HepG2 (cell line): ENCODE results near the gene NPDC1. TPM values are rescaled to one million over a fixed set of nuclear protein-coding genes. Genes with fewer than 3 reads are reported as not detected.
A peak's percentile ranks its signal among the peaks of the same experiment; 100 is the strongest.

Experiments used
- ERF ChIP-seq: IDR thresholded peaks from 2 replicates; pipeline ENCODE4 v1.6.1; 2018; ENCODE audit warnings: missing biosample characterization, missing genetic modification reagents
- ETV6 ChIP-seq: sonication (generic); formaldehyde crosslinking; conservative IDR thresholded peaks from 2 replicates; pipeline ENCODE4 v1.4.0; 2020; ENCODE audit warnings: missing genetic modification reagents
- HNRNPK ChIP-seq: fragments of 200-400 bp; formaldehyde crosslinking; IDR thresholded peaks from 2 replicates; pipeline ENCODE4 v1.6.1; 2018; ENCODE audit warnings: low read length, low read depth, moderate library complexity, mild to moderate bottlenecking; ENCODE audit not compliant: poor library complexity, severe bottlenecking
- HOXA7 ChIP-seq: sonication (generic); formaldehyde crosslinking; IDR thresholded peaks from 2 replicates; pipeline ENCODE4 v1.8.1; 2022; ENCODE audit warnings: mild to moderate bottlenecking, missing genetic modification reagents, moderate library complexity
- MLLT10 ChIP-seq: sonication (generic); formaldehyde crosslinking; IDR thresholded peaks from 2 replicates; pipeline ENCODE4 v1.4.0; 2020; ENCODE audit warnings: missing genetic modification reagents
- POLR2A ChIP-seq, 2 experiments: IDR thresholded peaks; 2 replicates each; pipeline ENCODE4 v1.6.1; 2011; ENCODE audit warnings: low read depth in 2 of 2, low read length in 2 of 2, mild to moderate bottlenecking in 1 of 2, moderate library complexity in 1 of 2; ENCODE audit not compliant: insufficient read depth in 1 of 2
- RAD21 ChIP-seq: fragments of 450-650 bp; formaldehyde crosslinking; IDR thresholded peaks from 2 replicates; pipeline ENCODE4 v1.5.0; 2020; ENCODE audit warnings: mild to moderate bottlenecking
- SIN3B ChIP-seq: fragments of 150-350 bp; IDR thresholded peaks from 2 replicates; pipeline ENCODE4 v1.6.1; 2014; ENCODE audit warnings: low read length
- SOX6 ChIP-seq, 2 experiments: fragments of 450-650 bp in 1 of 2; sonication (generic) in 1 of 2; formaldehyde crosslinking in 1 of 2; IDR thresholded peaks; 2 replicates each; pipeline versions ENCODE4 v1.4.0 to v1.6.1; 2017 to 2020; ENCODE audit warnings: antibody characterized with exemption in 1 of 2, mild to moderate bottlenecking in 1 of 2, missing genetic modification reagents in 1 of 2
- SRY ChIP-seq: sonication (generic); formaldehyde crosslinking; IDR thresholded peaks from 2 replicates; pipeline ENCODE4 v1.8.0; 2022; ENCODE audit warnings: mild to moderate bottlenecking, missing genetic modification reagents
- THAP11 ChIP-seq: IDR thresholded peaks from 2 replicates; pipeline ENCODE4 v1.6.1; 2016; ENCODE audit warnings: missing biosample characterization, missing genetic modification reagents
- TSC22D2 ChIP-seq: sonication (generic); formaldehyde crosslinking; IDR thresholded peaks from 2 replicates; pipeline ENCODE4 v1.5.1; 2020; ENCODE audit warnings: missing genetic modification reagents, mild to moderate bottlenecking, borderline replicate concordance
- ZFP36L1 ChIP-seq: sonication (generic); formaldehyde crosslinking; IDR thresholded peaks from 2 replicates; pipeline ENCODE4 v1.8.0; 2022; ENCODE audit warnings: mild to moderate bottlenecking, missing genetic modification reagents, moderate library complexity
- ZFP41 ChIP-seq: sonication (generic); formaldehyde crosslinking; IDR thresholded peaks from 2 replicates; pipeline ENCODE4 v1.4.0; 2020; ENCODE audit warnings: mild to moderate bottlenecking, missing genetic modification reagents, borderline replicate concordance
- ZNF235 ChIP-seq: sonication (generic); formaldehyde crosslinking; IDR thresholded peaks from 2 replicates; pipeline ENCODE4 v1.8.1; 2023; ENCODE audit warnings: mild to moderate bottlenecking, missing genetic modification reagents, borderline replicate concordance
- ZNF256 ChIP-seq: sonication (generic); formaldehyde crosslinking; conservative IDR thresholded peaks from 2 replicates; pipeline ENCODE4 v1.4.0; 2020; ENCODE audit warnings: missing genetic modification reagents
- ZNF432 ChIP-seq: sonication (generic); formaldehyde crosslinking; IDR thresholded peaks from 2 replicates; pipeline ENCODE4 v1.5.0; 2020; ENCODE audit warnings: missing genetic modification reagents, mild to moderate bottlenecking, borderline replicate concordance
- ZNF468 ChIP-seq: sonication (generic); formaldehyde crosslinking; IDR thresholded peaks from 2 replicates; pipeline ENCODE4 v1.8.0; 2022; ENCODE audit warnings: mild to moderate bottlenecking, moderate library complexity, missing genetic modification reagents
- polyA plus RNA-seq, 8 experiments: library from polyadenylated mRNA; depleted of rRNA in 3 of 8; stranded (reverse) in 7 of 8; unstranded in 1 of 8; fragments of >200 nt; fragmentation: Illumina TruSeq in 4 of 8; extraction: Trizol in 4 of 8; gene quantifications; 2 replicates each; pipeline versions ENCODE4 v1.2.1 to v1.2.3, GENCODE V29; 2011 to 2016; ENCODE audit warnings: low read depth in 4 of 8, missing spikeins in 1 of 8, mixed read lengths in 1 of 8; ENCODE audit not compliant: insufficient read depth in 1 of 8
- total RNA-seq, 5 experiments: library from RNA; depleted of rRNA; stranded (reverse); fragments of >200 nt; fragmentation: Illumina TruSeq; extraction: Trizol; gene quantifications; 2 replicates each; pipeline ENCODE4 v1.2.3, GENCODE V29; 2016; ENCODE audit warnings: low read depth in 1 of 5
- TF ChIP-seq, protein P1 (sequence below): sonication (generic); formaldehyde crosslinking; IDR thresholded peaks from 2 replicates; pipeline ENCODE4 v1.9.0; 2021; ENCODE audit warnings: missing genetic modification reagents, borderline replicate concordance
- TF ChIP-seq, protein P2 (sequence below): sonication (generic); formaldehyde crosslinking; IDR thresholded peaks from 2 replicates; pipeline ENCODE4 v1.4.0; 2020; ENCODE audit warnings: mild to moderate bottlenecking, missing genetic modification reagents
- TF ChIP-seq, protein P3 (sequence below): sonication (generic); formaldehyde crosslinking; IDR thresholded peaks from 2 replicates; pipeline ENCODE4 v1.8.1; 2023; ENCODE audit warnings: mild to moderate bottlenecking, moderate library complexity, missing genetic modification reagents

The NPDC1 gene
- total and polyA plus RNA-seq, 2 of the 13 experiments (the other 11 are each of a cell fraction or from before 2014, with no cell fraction given), result 0.84 to 5.4 TPM

GRCh38 chr9:137070201-137070905 is 24.4 kb upstream of the NPDC1 start, which contains the start of gene SAPCD2 (continued):
- TF ChIP-seq HOXA7 (no peak), ZFP36L1 (CRISPR knock-in tag) (0 out of 2 replicates have a peak, but pooled peaks have one; percentile 42), SIN3B (0 out of 2 replicates have a peak, but pooled peaks have one; percentile 12), ZFP41 (CRISPR knock-in tag) (no peak; the same call in 1 of the 2 replicates), RAD21 (CRISPR knock-in tag) (peak; percentile 14; the same call in 1 of the 2 replicates), ERF (CRISPR knock-in tag) (0 out of 2 replicates have a peak, but pooled peaks have one; percentile 56), POLR2A (IDR thresholded peaks at IDR 0.05; ENCODE audit: insufficient read depth in 1 of 2, low read depth in 2 of 2, low read length in 2 of 2) (no peak; a peak in 1 of 4 replicates), ZNF432 (CRISPR knock-in tag) (no peak), HNRNPK (peak; percentile 25), ETV6 (CRISPR knock-in tag) (no peak), TSC22D2 (CRISPR knock-in tag) (no peak), ZNF468 (no peak), SRY (CRISPR knock-in tag) (no peak), ZNF235 (CRISPR knock-in tag) (0 out of 2 replicates have a peak, but pooled peaks have one; percentile 10), ZNF256 (CRISPR knock-in tag) (no peak), MLLT10 (CRISPR knock-in tag) (no peak), THAP11 (CRISPR knock-in tag) (0 out of 2 replicates have a peak, but pooled peaks have one; percentile 45), SOX6 (IDR thresholded peaks at IDR 0.05) (no peak), SOX6 (CRISPR knock-in tag; IDR thresholded peaks at IDR 0.05) (peak; percentile 47)
- TF ChIP-seq, protein P1, sequence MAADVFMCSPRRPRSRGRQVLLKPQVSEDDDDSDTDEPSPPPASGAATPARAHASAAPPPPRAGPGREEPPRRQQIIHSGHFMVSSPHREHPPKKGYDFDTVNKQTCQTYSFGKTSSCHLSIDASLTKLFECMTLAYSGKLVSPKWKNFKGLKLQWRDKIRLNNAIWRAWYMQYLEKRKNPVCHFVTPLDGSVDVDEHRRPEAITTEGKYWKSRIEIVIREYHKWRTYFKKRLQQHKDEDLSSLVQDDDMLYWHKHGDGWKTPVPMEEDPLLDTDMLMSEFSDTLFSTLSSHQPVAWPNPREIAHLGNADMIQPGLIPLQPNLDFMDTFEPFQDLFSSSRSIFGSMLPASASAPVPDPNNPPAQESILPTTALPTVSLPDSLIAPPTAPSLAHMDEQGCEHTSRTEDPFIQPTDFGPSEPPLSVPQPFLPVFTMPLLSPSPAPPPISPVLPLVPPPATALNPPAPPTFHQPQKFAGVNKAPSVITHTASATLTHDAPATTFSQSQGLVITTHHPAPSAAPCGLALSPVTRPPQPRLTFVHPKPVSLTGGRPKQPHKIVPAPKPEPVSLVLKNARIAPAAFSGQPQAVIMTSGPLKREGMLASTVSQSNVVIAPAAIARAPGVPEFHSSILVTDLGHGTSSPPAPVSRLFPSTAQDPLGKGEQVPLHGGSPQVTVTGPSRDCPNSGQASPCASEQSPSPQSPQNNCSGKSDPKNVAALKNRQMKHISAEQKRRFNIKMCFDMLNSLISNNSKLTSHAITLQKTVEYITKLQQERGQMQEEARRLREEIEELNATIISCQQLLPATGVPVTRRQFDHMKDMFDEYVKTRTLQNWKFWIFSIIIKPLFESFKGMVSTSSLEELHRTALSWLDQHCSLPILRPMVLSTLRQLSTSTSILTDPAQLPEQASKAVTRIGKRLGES (CRISPR knock-in tag), result no peak
- TF ChIP-seq, protein P2, sequence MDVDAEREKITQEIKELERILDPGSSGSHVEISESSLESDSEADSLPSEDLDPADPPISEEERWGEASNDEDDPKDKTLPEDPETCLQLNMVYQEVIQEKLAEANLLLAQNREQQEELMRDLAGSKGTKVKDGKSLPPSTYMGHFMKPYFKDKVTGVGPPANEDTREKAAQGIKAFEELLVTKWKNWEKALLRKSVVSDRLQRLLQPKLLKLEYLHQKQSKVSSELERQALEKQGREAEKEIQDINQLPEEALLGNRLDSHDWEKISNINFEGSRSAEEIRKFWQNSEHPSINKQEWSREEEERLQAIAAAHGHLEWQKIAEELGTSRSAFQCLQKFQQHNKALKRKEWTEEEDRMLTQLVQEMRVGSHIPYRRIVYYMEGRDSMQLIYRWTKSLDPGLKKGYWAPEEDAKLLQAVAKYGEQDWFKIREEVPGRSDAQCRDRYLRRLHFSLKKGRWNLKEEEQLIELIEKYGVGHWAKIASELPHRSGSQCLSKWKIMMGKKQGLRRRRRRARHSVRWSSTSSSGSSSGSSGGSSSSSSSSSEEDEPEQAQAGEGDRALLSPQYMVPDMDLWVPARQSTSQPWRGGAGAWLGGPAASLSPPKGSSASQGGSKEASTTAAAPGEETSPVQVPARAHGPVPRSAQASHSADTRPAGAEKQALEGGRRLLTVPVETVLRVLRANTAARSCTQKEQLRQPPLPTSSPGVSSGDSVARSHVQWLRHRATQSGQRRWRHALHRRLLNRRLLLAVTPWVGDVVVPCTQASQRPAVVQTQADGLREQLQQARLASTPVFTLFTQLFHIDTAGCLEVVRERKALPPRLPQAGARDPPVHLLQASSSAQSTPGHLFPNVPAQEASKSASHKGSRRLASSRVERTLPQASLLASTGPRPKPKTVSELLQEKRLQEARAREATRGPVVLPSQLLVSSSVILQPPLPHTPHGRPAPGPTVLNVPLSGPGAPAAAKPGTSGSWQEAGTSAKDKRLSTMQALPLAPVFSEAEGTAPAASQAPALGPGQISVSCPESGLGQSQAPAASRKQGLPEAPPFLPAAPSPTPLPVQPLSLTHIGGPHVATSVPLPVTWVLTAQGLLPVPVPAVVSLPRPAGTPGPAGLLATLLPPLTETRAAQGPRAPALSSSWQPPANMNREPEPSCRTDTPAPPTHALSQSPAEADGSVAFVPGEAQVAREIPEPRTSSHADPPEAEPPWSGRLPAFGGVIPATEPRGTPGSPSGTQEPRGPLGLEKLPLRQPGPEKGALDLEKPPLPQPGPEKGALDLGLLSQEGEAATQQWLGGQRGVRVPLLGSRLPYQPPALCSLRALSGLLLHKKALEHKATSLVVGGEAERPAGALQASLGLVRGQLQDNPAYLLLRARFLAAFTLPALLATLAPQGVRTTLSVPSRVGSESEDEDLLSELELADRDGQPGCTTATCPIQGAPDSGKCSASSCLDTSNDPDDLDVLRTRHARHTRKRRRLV (CRISPR knock-in tag), result peak; percentile 88; the same call in 1 of the 2 replicates
- TF ChIP-seq, protein P3, sequence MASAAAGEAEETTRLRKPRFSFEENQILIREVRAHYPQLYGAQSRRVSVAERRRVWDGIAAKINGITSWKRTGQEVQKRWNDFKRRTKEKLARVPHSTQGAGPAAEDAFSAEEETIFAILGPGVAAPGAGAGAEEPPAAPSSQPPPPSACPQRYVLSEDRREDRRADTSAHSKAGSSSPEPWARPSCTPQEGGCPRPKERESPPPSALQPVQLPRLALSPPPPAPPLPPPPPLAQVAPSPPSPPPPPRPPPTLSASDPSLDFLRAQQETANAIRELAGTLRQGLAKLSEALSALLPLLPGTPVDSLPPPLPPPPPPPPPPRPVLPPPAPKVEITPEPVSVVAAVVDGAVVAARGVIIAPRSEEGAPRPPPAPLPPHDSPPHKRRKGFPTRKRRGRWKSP (CRISPR knock-in tag), result peak; percentile 62
